Liver (tissue), 9 donors: Measurements from ENCODE around the gene SYS1. TPM values are rescaled to one million over a fixed set of nuclear protein-coding genes. Genes with fewer than 3 reads are reported as not detected.

Source experiments
- DNase-seq: peaks from one replicate; pipeline ENCODE4 v3.0.0-alpha.2; 2017; ENCODE audit warnings: low spot score
- H3K27ac ChIP-seq, 2 donors: one replicate each; pipeline ENCODE4 v1.7.0; 2013; ENCODE audit warnings: inconsistent platforms in 2 of 2, low read length in 2 of 2, control low read depth in 1 of 2, low read depth in 1 of 2, mild to moderate bottlenecking in 1 of 2
- H3K27me3 ChIP-seq, 4 donors: one replicate each; pipeline versions ENCODE4 v1.6.1 to v1.7.0; 2013; ENCODE audit warnings: low read length in 3 of 4, inconsistent platforms in 1 of 4, mild to moderate bottlenecking in 1 of 4, moderate library complexity in 1 of 4; ENCODE audit not compliant: control insufficient read depth in 4 of 4, insufficient read depth in 4 of 4
- H3K36me3 ChIP-seq, 4 donors: one replicate each; pipeline versions ENCODE4 v1.6.1 to v1.7.0; 2013; ENCODE audit warnings: low read length in 3 of 4, mild to moderate bottlenecking in 3 of 4, low read depth in 1 of 4, moderate library complexity in 1 of 4; ENCODE audit not compliant: control insufficient read depth in 4 of 4, insufficient read depth in 3 of 4
- H3K4me1 ChIP-seq, 4 donors: one replicate each; pipeline versions ENCODE4 v1.6.1 to v1.7.0; 2013; ENCODE audit warnings: low read length in 3 of 4, mild to moderate bottlenecking in 3 of 4, moderate library complexity in 1 of 4; ENCODE audit not compliant: control insufficient read depth in 4 of 4, insufficient read depth in 4 of 4
- H3K4me3 ChIP-seq, 3 donors: one replicate each; pipeline versions ENCODE4 v1.6.1 to v1.7.0; 2013; ENCODE audit warnings: low read length in 3 of 3, control low read depth in 1 of 3, low read depth in 1 of 3, mild to moderate bottlenecking in 1 of 3
- H3K9ac ChIP-seq, 2 donors: one replicate each; pipeline ENCODE4 v1.7.0; 2013; ENCODE audit warnings: low read length in 2 of 2, mild to moderate bottlenecking in 2 of 2, moderate library complexity in 2 of 2, control low read depth in 1 of 2, low read depth in 1 of 2
- H3K9me3 ChIP-seq, 4 donors: one replicate each; pipeline versions ENCODE4 v1.6.1 to v1.7.0; 2013; ENCODE audit warnings: low read length in 3 of 4; ENCODE audit not compliant: control insufficient read depth in 4 of 4
- ATF3 ChIP-seq: IDR thresholded peaks from 2 replicates; pipeline ENCODE4 v1.6.1; 2016; ENCODE audit warnings: antibody characterized with exemption
- CTCF ChIP-seq: fragments of 150-350 bp; IDR thresholded peaks from 2 replicates; pipeline ENCODE4 v1.5.1; 2017; ENCODE audit warnings: improper control_type of control experiment, low read depth, low read length; ENCODE audit not compliant: missing input control
- EGR1 ChIP-seq, 2 donors: IDR thresholded peaks; 2 replicates each; pipeline ENCODE4 v1.6.1; 2016 to 2018; ENCODE audit warnings: antibody characterized with exemption in 2 of 2, low read depth in 2 of 2
- FOXA1 ChIP-seq: IDR thresholded peaks from 2 replicates; pipeline ENCODE4 v1.6.1; 2016; ENCODE audit warnings: antibody characterized with exemption
- FOXA2 ChIP-seq: IDR thresholded peaks from 2 replicates; pipeline ENCODE4 v1.6.1; 2016; ENCODE audit warnings: antibody characterized with exemption
- GABPA ChIP-seq, 2 donors: IDR thresholded peaks in 1 of 2; conservative IDR thresholded peaks in 1 of 2; 2 replicates each; pipeline ENCODE4 v1.6.1; 2016; ENCODE audit warnings: antibody characterized with exemption in 2 of 2, mild to moderate bottlenecking in 1 of 2, moderate library complexity in 1 of 2
- HNF4A ChIP-seq, 2 donors: conservative IDR thresholded peaks; 2 replicates each; pipeline ENCODE4 v1.6.1; 2016; ENCODE audit warnings: antibody characterized with exemption in 2 of 2, mild to moderate bottlenecking in 2 of 2
- HNF4G ChIP-seq: IDR thresholded peaks from 2 replicates; pipeline ENCODE4 v1.6.1; 2016; ENCODE audit warnings: antibody characterized with exemption
- JUND ChIP-seq, 2 donors: IDR thresholded peaks; 2 replicates each; pipeline ENCODE4 v1.6.1; 2016; ENCODE audit warnings: antibody characterized with exemption in 2 of 2
- MAX ChIP-seq: IDR thresholded peaks from 2 replicates; pipeline ENCODE4 v1.6.1; 2016; ENCODE audit warnings: antibody characterized with exemption
- NR2F2 ChIP-seq: IDR thresholded peaks from 2 replicates; pipeline ENCODE4 v1.6.1; 2016; ENCODE audit warnings: antibody characterized with exemption
- RAD21 ChIP-seq, 2 donors: IDR thresholded peaks; 2 replicates each; pipeline ENCODE4 v1.6.1; 2016; ENCODE audit warnings: antibody characterized with exemption in 2 of 2, mild to moderate bottlenecking in 2 of 2
- REST ChIP-seq: IDR thresholded peaks from 2 replicates; pipeline ENCODE4 v1.6.1; 2016; ENCODE audit warnings: antibody characterized with exemption, mild to moderate bottlenecking
- RXRA ChIP-seq, 2 donors: IDR thresholded peaks; 2 replicates each; pipeline ENCODE4 v1.6.1; 2017 to 2018; ENCODE audit warnings: antibody characterized with exemption in 2 of 2, mild to moderate bottlenecking in 1 of 2
- SP1 ChIP-seq: IDR thresholded peaks from 2 replicates; pipeline ENCODE4 v1.6.1; 2018; ENCODE audit warnings: antibody characterized with exemption, mild to moderate bottlenecking
- TAF1 ChIP-seq: conservative IDR thresholded peaks from 2 replicates; pipeline ENCODE4 v1.6.1; 2016; ENCODE audit warnings: antibody characterized with exemption, mild to moderate bottlenecking
- YY1 ChIP-seq: IDR thresholded peaks from 2 replicates; pipeline ENCODE4 v1.6.1; 2016; ENCODE audit warnings: antibody characterized with exemption, mild to moderate bottlenecking
- WGBS: extraction: QIAGEN DNeasy Blood & Tissue Kit; methylation state at CpG from one replicate; pipeline ENCODE4 v1.1.7; 2013; 5-methylcytosine and 5-hydroxymethylcytosine counted together
- polyA plus RNA-seq, 2 donors: library from polyadenylated mRNA; stranded (reverse) in 1 of 2; unstranded in 1 of 2; fragments of 200-250 nt in 1 of 2; fragments of >200 nt in 1 of 2; fragmentation: Nextera tagmentation in 1 of 2; extraction: Ambion mirVana in 1 of 2; gene quantifications; one replicate each; pipeline versions ENCODE4 v1.2.1 to v1.2.3, GENCODE V29; 2013 to 2015
- total RNA-seq, 2 donors: library from RNA; depleted of rRNA; stranded (reverse); fragments of >200 nt; gene quantifications; one replicate each; pipeline ENCODE4 v1.2.3, GENCODE V29; 2014
- TF ChIP-seq, protein P1 (sequence below): IDR thresholded peaks from 2 replicates; pipeline ENCODE4 v1.6.1; 2016; ENCODE audit warnings: antibody characterized with exemption
- donor health status: healthy.
- donor health status: healthy.
- donor health status: healthy.
- donor health status: healthy.
- donor health status: healthy.

Gene SYS1
- total and polyA plus RNA-seq, 4 donors: 15.0 to 37.8 (median 28.1) TPM

- Histone ChIP-seq H3K9ac (peak overlapping the region; percentile 31 to 69), H3K27me3 (no peaks in the 10 kb centered on the region), H3K36me3 (peaks cover 2 to 29% (median 10%) of the 10 kb centered on the region in 4 donors), H3K4me3 (peak overlapping the region in 1 of 3 donors; percentile 3), H3K4me1 (peaks cover 23 to 70% (median 53%) of the 10 kb centered on the region in 4 donors), H3K9me3 (no peaks in the 10 kb centered on the region), H3K27ac (peak overlapping the region; percentile 81 to 97)
- no peak for DNase-seq
- 62% methylated on average over 11 of the region's 11 CpGs for WGBS
- TF ChIP-seq YY1: no peak
- no peak for TF ChIP-seq SP1
- TF ChIP-seq, protein P1, sequence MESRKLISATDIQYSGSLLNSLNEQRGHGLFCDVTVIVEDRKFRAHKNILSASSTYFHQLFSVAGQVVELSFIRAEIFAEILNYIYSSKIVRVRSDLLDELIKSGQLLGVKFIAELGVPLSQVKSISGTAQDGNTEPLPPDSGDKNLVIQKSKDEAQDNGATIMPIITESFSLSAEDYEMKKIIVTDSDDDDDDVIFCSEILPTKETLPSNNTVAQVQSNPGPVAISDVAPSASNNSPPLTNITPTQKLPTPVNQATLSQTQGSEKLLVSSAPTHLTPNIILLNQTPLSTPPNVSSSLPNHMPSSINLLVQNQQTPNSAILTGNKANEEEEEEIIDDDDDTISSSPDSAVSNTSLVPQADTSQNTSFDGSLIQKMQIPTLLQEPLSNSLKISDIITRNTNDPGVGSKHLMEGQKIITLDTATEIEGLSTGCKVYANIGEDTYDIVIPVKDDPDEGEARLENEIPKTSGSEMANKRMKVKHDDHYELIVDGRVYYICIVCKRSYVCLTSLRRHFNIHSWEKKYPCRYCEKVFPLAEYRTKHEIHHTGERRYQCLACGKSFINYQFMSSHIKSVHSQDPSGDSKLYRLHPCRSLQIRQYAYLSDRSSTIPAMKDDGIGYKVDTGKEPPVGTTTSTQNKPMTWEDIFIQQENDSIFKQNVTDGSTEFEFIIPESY: no peak
- TF ChIP-seq NR2F2: no peak
- no peak for TF ChIP-seq ATF3
- no peak for TF ChIP-seq REST
- peak; percentile 48 for TF ChIP-seq HNF4G
- TF ChIP-seq MAX: no peak
- no peak for TF ChIP-seq EGR1 (IDR thresholded peaks at IDR 0.05; ENCODE audit: low read depth in 2 of 2)
- peak; percentile 0 for TF ChIP-seq CTCF
- TF ChIP-seq RXRA (IDR thresholded peaks at IDR 0.05): peak in 1 of 2 donors; percentile 37
- TF ChIP-seq FOXA1: no peak
- no peak for TF ChIP-seq FOXA2
- TF ChIP-seq HNF4A (conservative IDR thresholded peaks at IDR 0.05): peak; percentile 72 to 82
- TF ChIP-seq RAD21 (IDR thresholded peaks at IDR 0.05): no peak
- no peak for TF ChIP-seq TAF1
- peak in 1 of 2 donors; percentile 25 for TF ChIP-seq JUND (IDR thresholded peaks at IDR 0.05)
- no peak for TF ChIP-seq GABPA (IDR thresholded peaks at IDR 0.05 in 1 of 2, conservative IDR thresholded peaks at IDR 0.05 in 1 of 2)
These were observed 24.6 kb upstream of the SYS1 start for GRCh38 chr20:45338121-45339030.
